ENCODE measurements around the gene B3GALNT1. TPM values are rescaled to one million over a fixed set of nuclear protein-coding genes. Genes with fewer than 3 reads are reported as not detected.

Gene B3GALNT1
- 0.32 and 0.53 TPM in 2 replicates for total RNA-seq

- intact Hi-C loops (cut with micrococcal nuclease) = no loop called here
- Mint-ChIP-seq H3K4me3 (ENCODE audit: low read depth) (peak within 1 kb of the TSS; percentile 59), H3K9me3 (no peaks in the 10 kb centered on the region), H3K4me1 (ENCODE audit: low read depth) (peaks cover 9% of the 10 kb centered on the region), H3K27ac (no peak within 1 kb of the TSS), H3K27me3 (ENCODE audit: low read depth) (peaks cover 43% of the 10 kb centered on the region), H3K36me3 (ENCODE audit: low read depth) (no peaks in the 10 kb centered on the region)
- no peak for DNase-seq (ENCODE audit: low spot score)
These were observed at the start of gene B3GALNT1 for GRCh38 chr3:161104561-161105551. Gene B3GALNT1 (minus strand): TSS chr3:161105349. CDS start chr3:161086754, 18,595 bp downstream.

DNA sequence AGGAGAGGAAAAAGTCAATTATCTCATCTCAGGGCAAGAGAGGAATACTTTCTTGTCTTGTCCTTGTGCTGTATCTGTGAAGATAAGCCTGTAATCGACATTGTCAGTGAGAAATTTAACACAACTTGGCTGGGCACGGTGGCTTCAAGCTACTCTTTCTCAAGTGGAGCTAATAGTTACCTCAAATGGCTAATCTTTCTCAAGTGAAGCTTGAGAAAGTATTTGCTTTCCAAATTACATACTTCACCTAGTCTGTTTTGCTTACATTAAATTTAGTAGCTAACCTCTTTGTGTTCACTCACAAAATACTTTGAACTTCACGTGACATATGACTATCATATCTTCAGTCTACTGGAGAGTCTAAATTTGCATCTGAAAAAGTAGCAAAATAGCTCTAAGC, 48.3 kb upstream of the B3GALNT1 start:
- H3K4me3 Mint-ChIP-seq (ENCODE audit: low read depth) = no peak overlapping the region
- no peaks in the 10 kb centered on the region for H3K4me1 Mint-ChIP-seq (ENCODE audit: low read depth)
- H3K9me3 Mint-ChIP-seq = no peaks in the 10 kb centered on the region
- no peak overlapping the region for H3K27ac Mint-ChIP-seq
- H3K27me3 Mint-ChIP-seq (ENCODE audit: low read depth) = peaks cover 11% of the 10 kb centered on the region
- no peaks in the 10 kb centered on the region for H3K36me3 Mint-ChIP-seq (ENCODE audit: low read depth)
- intact Hi-C loops (cut with micrococcal nuclease) = no loop called here
- DNase-seq (ENCODE audit: low spot score) = no peak

GRCh38 chr3:161150001-161150525, 44.9 kb upstream of the B3GALNT1 start:
- H3K27ac Mint-ChIP-seq = no peak overlapping the region
- intact Hi-C loops (cut with micrococcal nuclease) = no loop called here
- H3K4me1 Mint-ChIP-seq (ENCODE audit: low read depth) = no peaks in the 10 kb centered on the region
- H3K36me3 Mint-ChIP-seq (ENCODE audit: low read depth) = no peaks in the 10 kb centered on the region
- H3K27me3 Mint-ChIP-seq (ENCODE audit: low read depth) = peaks cover 7% of the 10 kb centered on the region
- H3K9me3 Mint-ChIP-seq = no peaks in the 10 kb centered on the region
- no peak for DNase-seq (ENCODE audit: low spot score)
- H3K4me3 Mint-ChIP-seq (ENCODE audit: low read depth) = no peak overlapping the region

DNA sequence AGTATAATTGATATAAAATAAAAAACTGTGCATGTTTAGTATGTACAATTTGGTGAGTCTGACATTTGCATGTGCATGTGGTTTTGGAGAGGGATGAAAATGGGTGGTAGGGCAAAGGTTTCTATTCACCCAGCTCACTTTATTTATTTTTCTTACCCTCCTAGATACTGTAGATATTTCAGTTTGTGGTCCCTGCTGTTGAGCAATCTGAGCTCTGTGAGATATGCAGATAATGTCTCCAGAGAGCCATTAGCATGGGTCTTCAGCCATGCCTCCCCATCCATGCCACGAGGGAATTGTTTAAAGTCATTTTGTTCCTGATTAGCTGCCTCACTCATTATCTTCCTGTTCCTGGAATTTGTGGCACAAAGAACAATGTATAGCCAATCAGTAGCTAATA, 44.4 kb upstream of the B3GALNT1 start:
- intact Hi-C loops (cut with micrococcal nuclease) = no loop called here
- no peak overlapping the region for H3K27ac Mint-ChIP-seq
- H3K4me1 Mint-ChIP-seq (ENCODE audit: low read depth) = no peaks in the 10 kb centered on the region
- DNase-seq (ENCODE audit: low spot score) = no peak
- H3K36me3 Mint-ChIP-seq (ENCODE audit: low read depth) = no peaks in the 10 kb centered on the region
- no peaks in the 10 kb centered on the region for H3K9me3 Mint-ChIP-seq
- H3K4me3 Mint-ChIP-seq (ENCODE audit: low read depth) = no peak overlapping the region
- H3K27me3 Mint-ChIP-seq (ENCODE audit: low read depth) = peaks cover 7% of the 10 kb centered on the region

- H3K27me3 Mint-ChIP-seq (ENCODE audit: low read depth) = peaks cover 6% of the 10 kb centered on the region
- no peaks in the 10 kb centered on the region for H3K9me3 Mint-ChIP-seq
- no peak overlapping the region for H3K27ac Mint-ChIP-seq
- no peak overlapping the region for H3K4me3 Mint-ChIP-seq (ENCODE audit: low read depth)
- no peaks in the 10 kb centered on the region for H3K4me1 Mint-ChIP-seq (ENCODE audit: low read depth)
- no peaks in the 10 kb centered on the region for H3K36me3 Mint-ChIP-seq (ENCODE audit: low read depth)
- intact Hi-C loops (cut with micrococcal nuclease) = no loop called here
- DNase-seq (ENCODE audit: low spot score) = no peak
These were observed 43.8 kb upstream of the B3GALNT1 start for GRCh38 chr3:161148832-161149475.

- H3K36me3 Mint-ChIP-seq (ENCODE audit: low read depth) = no peaks in the 10 kb centered on the region
- no peaks in the 10 kb centered on the region for H3K27me3 Mint-ChIP-seq (ENCODE audit: low read depth)
- intact Hi-C loops (cut with micrococcal nuclease) = no loop called here
- DNase-seq (ENCODE audit: low spot score) = no peak
- no peak overlapping the region for H3K27ac Mint-ChIP-seq
- no peaks in the 10 kb centered on the region for H3K4me1 Mint-ChIP-seq (ENCODE audit: low read depth)
- H3K9me3 Mint-ChIP-seq = no peaks in the 10 kb centered on the region
- H3K4me3 Mint-ChIP-seq (ENCODE audit: low read depth) = no peak overlapping the region
These were observed 37.3 kb upstream of the B3GALNT1 start for GRCh38 chr3:161142486-161142885.

- H3K27ac Mint-ChIP-seq = no peak overlapping the region
- H3K27me3 Mint-ChIP-seq (ENCODE audit: low read depth) = no peaks in the 10 kb centered on the region
- H3K36me3 Mint-ChIP-seq (ENCODE audit: low read depth) = no peaks in the 10 kb centered on the region
- no peaks in the 10 kb centered on the region for H3K9me3 Mint-ChIP-seq
- H3K4me3 Mint-ChIP-seq (ENCODE audit: low read depth) = no peak overlapping the region
- intact Hi-C loops (cut with micrococcal nuclease) = no loop called here
- H3K4me1 Mint-ChIP-seq (ENCODE audit: low read depth) = no peaks in the 10 kb centered on the region
- no peak for DNase-seq (ENCODE audit: low spot score)
These were observed 34.5 kb upstream of the B3GALNT1 start for GRCh38 chr3:161139686-161140085.

DNA sequence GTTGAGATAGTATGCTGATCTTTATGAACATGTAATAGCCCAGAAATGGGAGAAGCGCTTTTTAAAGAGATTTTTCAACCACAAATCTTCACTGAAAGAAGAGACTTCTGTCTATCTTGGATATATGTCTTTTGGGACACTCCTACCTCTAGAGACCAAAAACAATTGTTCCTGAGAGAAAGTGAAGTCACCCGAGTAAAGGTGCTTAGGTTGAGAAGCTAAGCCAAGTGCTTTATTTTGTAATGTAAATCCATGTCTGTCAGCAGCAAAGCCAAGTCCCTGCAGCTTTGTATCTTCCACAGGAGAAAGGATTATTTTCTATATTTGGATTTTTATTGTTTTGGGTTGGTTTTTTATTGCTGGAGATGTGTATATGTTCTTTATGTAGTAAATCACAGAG, 32.1 kb upstream of the B3GALNT1 start:
- Mint-ChIP-seq H3K9me3 (no peaks in the 10 kb centered on the region), H3K27ac (no peak overlapping the region), H3K36me3 (ENCODE audit: low read depth) (no peaks in the 10 kb centered on the region), H3K4me3 (ENCODE audit: low read depth) (no peak overlapping the region), H3K4me1 (ENCODE audit: low read depth) (no peaks in the 10 kb centered on the region), H3K27me3 (ENCODE audit: low read depth) (no peaks in the 10 kb centered on the region)
- intact Hi-C loops (cut with micrococcal nuclease) = no loop called here
- no peak for DNase-seq (ENCODE audit: low spot score)

- intact Hi-C loops (cut with micrococcal nuclease) = no loop called here
These were observed 27.2 kb upstream of the B3GALNT1 start for GRCh38 chr3:161132391-161132790.

DNA sequence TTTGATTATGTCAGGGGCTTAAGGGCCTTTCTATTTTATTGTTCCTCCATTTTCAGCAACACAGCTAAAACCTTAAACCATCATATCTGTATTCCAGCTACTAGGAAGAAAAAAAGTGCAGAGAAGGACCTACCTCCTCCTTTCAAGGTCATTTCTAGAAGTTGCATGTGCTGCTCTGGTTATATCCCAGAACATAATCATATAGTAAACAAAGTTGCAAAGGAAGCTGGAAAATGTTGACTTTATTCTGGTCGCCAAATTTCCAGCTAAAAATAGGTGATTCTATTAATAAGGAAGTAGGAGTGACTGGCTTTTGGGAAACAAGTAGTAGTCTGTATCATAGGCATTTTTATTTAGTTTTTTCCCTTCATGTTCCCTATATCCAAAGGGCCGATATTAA, 21.3 kb upstream of the B3GALNT1 start:
- H3K4me1 Mint-ChIP-seq (ENCODE audit: low read depth) = no peaks in the 10 kb centered on the region
- peaks cover 18% of the 10 kb centered on the region for H3K9me3 Mint-ChIP-seq
- no peak for DNase-seq (ENCODE audit: low spot score)
- H3K27ac Mint-ChIP-seq = no peak overlapping the region
- no peaks in the 10 kb centered on the region for H3K36me3 Mint-ChIP-seq (ENCODE audit: low read depth)
- peaks cover 4% of the 10 kb centered on the region for H3K27me3 Mint-ChIP-seq (ENCODE audit: low read depth)
- H3K4me3 Mint-ChIP-seq (ENCODE audit: low read depth) = no peak overlapping the region
- intact Hi-C loops (cut with micrococcal nuclease) = no loop called here

More at GRCh38 chr3:161132391-161132790, 27.2 kb upstream of the B3GALNT1 start:
- H3K4me1 Mint-ChIP-seq (ENCODE audit: low read depth) = no peaks in the 10 kb centered on the region
- H3K36me3 Mint-ChIP-seq (ENCODE audit: low read depth) = no peaks in the 10 kb centered on the region
- H3K4me3 Mint-ChIP-seq (ENCODE audit: low read depth) = no peak overlapping the region
- H3K9me3 Mint-ChIP-seq = no peaks in the 10 kb centered on the region
- H3K27me3 Mint-ChIP-seq (ENCODE audit: low read depth) = peaks cover 4% of the 10 kb centered on the region
- DNase-seq (ENCODE audit: low spot score) = no peak
- H3K27ac Mint-ChIP-seq = no peak overlapping the region

- no peak for DNase-seq (ENCODE audit: low spot score)
- H3K27me3 Mint-ChIP-seq (ENCODE audit: low read depth) = no peaks in the 10 kb centered on the region
- no peaks in the 10 kb centered on the region for H3K4me1 Mint-ChIP-seq (ENCODE audit: low read depth)
- H3K4me3 Mint-ChIP-seq (ENCODE audit: low read depth) = no peak overlapping the region
- peaks cover 32% of the 10 kb centered on the region for H3K9me3 Mint-ChIP-seq
- intact Hi-C loops (cut with micrococcal nuclease) = no loop called here
- H3K27ac Mint-ChIP-seq = no peak overlapping the region
- no peaks in the 10 kb centered on the region for H3K36me3 Mint-ChIP-seq (ENCODE audit: low read depth)
These were observed 12.5 kb upstream of the B3GALNT1 start for GRCh38 chr3:161117646-161118045.

- Mint-ChIP-seq H3K4me1 (ENCODE audit: low read depth) (peaks cover 9% of the 10 kb centered on the region), H3K27ac (no peak overlapping the region), H3K36me3 (ENCODE audit: low read depth) (no peaks in the 10 kb centered on the region), H3K4me3 (ENCODE audit: low read depth) (no peak overlapping the region), H3K9me3 (no peaks in the 10 kb centered on the region), H3K27me3 (ENCODE audit: low read depth) (peaks cover 36% of the 10 kb centered on the region)
- intact Hi-C loops (cut with micrococcal nuclease) = no loop called here
- DNase-seq (ENCODE audit: low spot score) = no peak
These were observed 3.7 kb upstream of the B3GALNT1 start for GRCh38 chr3:161108840-161109239.

- Mint-ChIP-seq H3K4me3 (ENCODE audit: low read depth) (no peak overlapping the region), H3K9me3 (no peaks in the 10 kb centered on the region), H3K27me3 (ENCODE audit: low read depth) (peaks cover 44% of the 10 kb centered on the region), H3K27ac (no peak overlapping the region), H3K36me3 (ENCODE audit: low read depth) (no peaks in the 10 kb centered on the region), H3K4me1 (ENCODE audit: low read depth) (peaks cover 9% of the 10 kb centered on the region)
- DNase-seq (ENCODE audit: low spot score) = no peak
- intact Hi-C loops (cut with micrococcal nuclease) = no loop called here
These were observed 2.2 kb upstream of the B3GALNT1 start for GRCh38 chr3:161107311-161107710.

Measured in activated T-helper 2 cell treated with anti-CD3 and anti-CD28 coated beads, Interferon-gamma antibody, Interleukin-2, Interleukin-4, amounts not matched to agents 10 μg/mL and 5 μg/mL and 100 μg/mL, durations not matched to agents 14 hours and 24 hours and 36 hours (primary cell).